HepG2 (cell line): ENCODE data around the gene THOC5.

ENCODE experiments used
- ARNT ChIP-seq: fragments of 450-650 bp; IDR thresholded peaks from 2 replicates; pipeline ENCODE4 v1.6.1; 2017
- CEBPB ChIP-seq: IDR thresholded peaks from 2 replicates; pipeline ENCODE4 v1.6.1; 2011; ENCODE audit warnings: low read depth, low read length, improper control_type of control experiment, borderline replicate concordance
- CTCF ChIP-seq: sonication (generic); formaldehyde crosslinking; IDR thresholded peaks from 2 replicates; pipeline ENCODE4 v1.5.0; 2020; ENCODE audit warnings: mild to moderate bottlenecking, missing genetic modification reagents, moderate library complexity
- FOXC1 ChIP-seq: sonication (generic); formaldehyde crosslinking; IDR thresholded peaks from 2 replicates; pipeline ENCODE4 v1.8.0; 2022; ENCODE audit warnings: mild to moderate bottlenecking, missing genetic modification reagents, borderline replicate concordance
- POLR2A ChIP-seq, 2 experiments: IDR thresholded peaks; 2 replicates each; pipeline ENCODE4 v1.6.1; 2011; ENCODE audit warnings: low read depth in 2 of 2, low read length in 2 of 2, mild to moderate bottlenecking in 1 of 2, moderate library complexity in 1 of 2; ENCODE audit not compliant: insufficient read depth in 1 of 2
- TP53 ChIP-seq: sonication (generic); formaldehyde crosslinking; conservative IDR thresholded peaks from 2 replicates; pipeline ENCODE4 v1.4.0; 2020; ENCODE audit warnings: missing genetic modification reagents
- ZNF3 ChIP-seq: IDR thresholded peaks from 2 replicates; pipeline ENCODE4 v1.7.0; 2017; ENCODE audit warnings: inconsistent platforms

GRCh38 chr22:29523761-29524160, 29.8 kb downstream of the THOC5 start:
- TF ChIP-seq FOXC1 (no peak), TP53 (CRISPR knock-in tag) (no peak), CEBPB (no peak), CTCF (CRISPR knock-in tag) (no peak), ZNF3 (no peak), POLR2A (IDR thresholded peaks at IDR 0.05; ENCODE audit: insufficient read depth in 1 of 2, low read depth in 2 of 2, low read length in 2 of 2) (no peak), ARNT (no peak)
